OCI-LY3 (cell line): ENCODE results near the gene MYLIP.

Experiments
- EZH2phosphoT487 ChIP-seq: fragments of 200-600 bp; shearing (Covaris generic); IDR thresholded peaks from 2 replicates; pipeline ENCODE4 v1.6.1; 2018; ENCODE audit warnings: antibody characterized with exemption, mixed run types, low read depth
- TF ChIP-seq, protein P1 (sequence below): fragments of 200-600, 300-600 bp; sonication (generic); IDR thresholded peaks from 2 replicates; pipeline ENCODE4 v1.5.1; 2014; ENCODE audit warnings: antibody characterized with exemption, low read length, low read depth

DNA sequence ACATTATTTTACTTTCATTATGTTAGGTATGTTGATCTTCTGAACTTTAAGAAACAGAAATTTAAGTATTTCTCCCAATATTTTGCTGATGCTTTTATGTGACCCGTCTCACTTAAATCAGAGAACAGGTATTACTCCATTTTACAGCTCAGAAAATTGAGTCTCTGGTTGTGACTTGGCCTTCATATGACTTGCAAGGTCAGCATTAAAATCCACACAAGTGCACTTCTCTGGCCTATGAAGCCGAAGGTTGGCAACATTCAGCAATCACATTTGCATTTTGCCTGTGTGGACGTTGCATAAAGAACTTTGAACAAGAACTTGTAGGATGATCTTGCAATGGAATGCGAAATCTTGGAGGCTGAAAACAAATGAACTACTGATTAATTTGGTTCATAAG, 10.1 kb upstream of the MYLIP start:
- TF ChIP-seq, protein P1, sequence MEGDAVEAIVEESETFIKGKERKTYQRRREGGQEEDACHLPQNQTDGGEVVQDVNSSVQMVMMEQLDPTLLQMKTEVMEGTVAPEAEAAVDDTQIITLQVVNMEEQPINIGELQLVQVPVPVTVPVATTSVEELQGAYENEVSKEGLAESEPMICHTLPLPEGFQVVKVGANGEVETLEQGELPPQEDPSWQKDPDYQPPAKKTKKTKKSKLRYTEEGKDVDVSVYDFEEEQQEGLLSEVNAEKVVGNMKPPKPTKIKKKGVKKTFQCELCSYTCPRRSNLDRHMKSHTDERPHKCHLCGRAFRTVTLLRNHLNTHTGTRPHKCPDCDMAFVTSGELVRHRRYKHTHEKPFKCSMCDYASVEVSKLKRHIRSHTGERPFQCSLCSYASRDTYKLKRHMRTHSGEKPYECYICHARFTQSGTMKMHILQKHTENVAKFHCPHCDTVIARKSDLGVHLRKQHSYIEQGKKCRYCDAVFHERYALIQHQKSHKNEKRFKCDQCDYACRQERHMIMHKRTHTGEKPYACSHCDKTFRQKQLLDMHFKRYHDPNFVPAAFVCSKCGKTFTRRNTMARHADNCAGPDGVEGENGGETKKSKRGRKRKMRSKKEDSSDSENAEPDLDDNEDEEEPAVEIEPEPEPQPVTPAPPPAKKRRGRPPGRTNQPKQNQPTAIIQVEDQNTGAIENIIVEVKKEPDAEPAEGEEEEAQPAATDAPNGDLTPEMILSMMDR: no peak
- no peak for TF ChIP-seq EZH2phosphoT487
